Parathyroid adenoma (tissue), 2 donors: Measurements from ENCODE around the gene KNG1.
"Not testable (repeated sequence)": the region's sequence is repeated elsewhere in the genome, so short reads cannot be mapped to it uniquely, and the experiment has no call there.

ENCODE experiments used
- H2AFZ ChIP-seq: fragments of 300-600 bp; sonication (generic); one replicate; pipeline ENCODE4 v1.7.0; 2017; ENCODE audit warnings: antibody characterized with exemption, mild to moderate bottlenecking
- H3K27ac ChIP-seq: fragments of 300-600 bp; sonication (generic); one replicate; pipeline ENCODE4 v1.7.0; 2017
- H3K27me3 ChIP-seq: fragments of 300-600 bp; sonication (generic); one replicate; pipeline ENCODE4 v1.7.0; 2017; ENCODE audit warnings: low read length; ENCODE audit not compliant: control insufficient read depth, insufficient read depth
- H3K36me3 ChIP-seq: fragments of 300-600 bp; sonication (generic); one replicate; pipeline ENCODE4 v1.7.0; 2017; ENCODE audit warnings: low read length; ENCODE audit not compliant: control insufficient read depth, insufficient read depth
- H3K4me1 ChIP-seq: fragments of 300-600 bp; sonication (generic); one replicate; pipeline ENCODE4 v1.7.0; 2017; ENCODE audit warnings: control low read depth
- H3K4me2 ChIP-seq: fragments of 300-600 bp; sonication (generic); one replicate; pipeline ENCODE4 v1.7.0; 2017; ENCODE audit warnings: low read length
- H3K4me3 ChIP-seq: fragments of 300-600 bp; sonication (generic); one replicate; pipeline ENCODE4 v1.7.0; 2017; ENCODE audit warnings: low read depth, low read length
- H3K79me2 ChIP-seq: fragments of 300-600 bp; sonication (generic); one replicate; pipeline ENCODE4 v1.7.0; 2017; ENCODE audit warnings: control low read depth
- H3K9ac ChIP-seq: fragments of 300-600 bp; sonication (generic); one replicate; pipeline ENCODE4 v1.7.0; 2017; ENCODE audit warnings: mild to moderate bottlenecking
- H3K9me3 ChIP-seq: fragments of 300-600 bp; sonication (generic); one replicate; pipeline ENCODE4 v1.7.0; 2017; ENCODE audit warnings: low read length; ENCODE audit not compliant: control insufficient read depth
- TF ChIP-seq, protein P1 (sequence below): fragments of 300-600 bp; sonication (generic); IDR thresholded peaks from one replicate; pipeline ENCODE4 v1.7.0; 2017; ENCODE audit warnings: antibody characterized with exemption, mild to moderate bottlenecking
- donor health status: primary hyperparathyroidism.

The KNG1 gene

DNA sequence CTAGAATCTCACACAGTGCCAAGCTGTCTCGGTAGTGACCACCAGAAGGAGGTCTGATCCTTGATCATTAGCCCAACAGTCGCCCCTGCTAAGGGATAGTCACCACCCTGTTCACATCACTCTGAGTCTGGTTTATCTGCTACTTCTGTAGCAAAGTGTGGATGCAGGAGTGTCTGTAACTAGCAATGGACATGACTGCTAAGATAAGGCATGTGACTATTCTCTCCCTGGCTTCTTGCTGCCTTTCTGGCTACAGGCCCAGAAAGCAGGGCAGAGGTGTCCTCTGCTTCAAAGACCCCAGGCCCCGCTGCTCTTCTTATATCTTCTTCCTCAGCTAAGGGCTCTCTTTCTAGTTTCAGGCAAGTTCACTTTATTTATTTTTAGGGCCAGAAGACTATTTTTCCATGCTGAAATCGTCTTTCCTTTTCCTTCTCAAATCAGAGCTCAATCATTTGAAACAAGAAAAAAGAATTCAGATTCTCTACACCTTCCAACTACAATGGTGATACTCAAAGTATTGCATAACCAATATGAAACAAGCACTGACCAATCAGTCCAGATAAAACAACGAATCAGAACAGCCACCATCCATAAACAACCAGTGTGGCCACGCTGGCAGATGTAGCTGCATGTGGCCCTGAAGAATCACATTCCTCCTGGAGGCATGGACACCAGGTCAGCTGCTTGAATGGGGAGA is 8.0 kb upstream of the KNG1 start:
- Histone ChIP-seq H3K27ac (no peak overlapping the region), H3K9ac (no peak overlapping the region), H3K9me3 (no peaks in the 10 kb centered on the region), H3K4me2 (no peak overlapping the region), H3K4me1 (no peaks in the 10 kb centered on the region), H3K36me3 (no peaks in the 10 kb centered on the region), H3K27me3 (no peaks in the 10 kb centered on the region), H2AFZ (no peak overlapping the region), H3K79me2 (no peaks in the 10 kb centered on the region), H3K4me3 (no peak overlapping the region)
- TF ChIP-seq, protein P1, sequence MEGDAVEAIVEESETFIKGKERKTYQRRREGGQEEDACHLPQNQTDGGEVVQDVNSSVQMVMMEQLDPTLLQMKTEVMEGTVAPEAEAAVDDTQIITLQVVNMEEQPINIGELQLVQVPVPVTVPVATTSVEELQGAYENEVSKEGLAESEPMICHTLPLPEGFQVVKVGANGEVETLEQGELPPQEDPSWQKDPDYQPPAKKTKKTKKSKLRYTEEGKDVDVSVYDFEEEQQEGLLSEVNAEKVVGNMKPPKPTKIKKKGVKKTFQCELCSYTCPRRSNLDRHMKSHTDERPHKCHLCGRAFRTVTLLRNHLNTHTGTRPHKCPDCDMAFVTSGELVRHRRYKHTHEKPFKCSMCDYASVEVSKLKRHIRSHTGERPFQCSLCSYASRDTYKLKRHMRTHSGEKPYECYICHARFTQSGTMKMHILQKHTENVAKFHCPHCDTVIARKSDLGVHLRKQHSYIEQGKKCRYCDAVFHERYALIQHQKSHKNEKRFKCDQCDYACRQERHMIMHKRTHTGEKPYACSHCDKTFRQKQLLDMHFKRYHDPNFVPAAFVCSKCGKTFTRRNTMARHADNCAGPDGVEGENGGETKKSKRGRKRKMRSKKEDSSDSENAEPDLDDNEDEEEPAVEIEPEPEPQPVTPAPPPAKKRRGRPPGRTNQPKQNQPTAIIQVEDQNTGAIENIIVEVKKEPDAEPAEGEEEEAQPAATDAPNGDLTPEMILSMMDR, result no peak

DNA sequence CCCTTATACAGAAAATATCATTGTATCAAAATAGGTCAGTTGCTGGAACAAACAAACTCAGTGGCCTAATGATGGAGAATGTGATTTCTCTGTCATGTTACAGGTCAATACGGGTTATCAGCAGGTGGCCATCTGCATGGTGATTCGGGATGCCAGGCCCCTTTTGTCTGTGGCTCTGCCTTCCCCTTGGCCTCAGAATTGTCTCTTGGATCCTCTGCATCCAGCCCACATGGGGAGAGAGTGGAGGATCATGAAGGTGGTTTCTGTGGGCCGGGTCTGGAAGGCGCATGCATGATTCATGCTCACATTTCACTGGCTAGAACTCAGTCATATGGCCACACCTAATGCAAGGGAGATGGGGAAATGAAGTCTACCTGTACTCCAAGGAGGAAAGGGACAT is 6.5 kb upstream of the KNG1 start:
- H3K9me3 ChIP-seq, H3K79me2 ChIP-seq, H3K4me1 ChIP-seq, H3K27me3 ChIP-seq, H3K36me3 ChIP-seq, H3K9ac ChIP-seq, H2AFZ ChIP-seq, H3K27ac ChIP-seq, H3K4me2 ChIP-seq, H3K4me3 ChIP-seq: not testable (repeated sequence)

DNA sequence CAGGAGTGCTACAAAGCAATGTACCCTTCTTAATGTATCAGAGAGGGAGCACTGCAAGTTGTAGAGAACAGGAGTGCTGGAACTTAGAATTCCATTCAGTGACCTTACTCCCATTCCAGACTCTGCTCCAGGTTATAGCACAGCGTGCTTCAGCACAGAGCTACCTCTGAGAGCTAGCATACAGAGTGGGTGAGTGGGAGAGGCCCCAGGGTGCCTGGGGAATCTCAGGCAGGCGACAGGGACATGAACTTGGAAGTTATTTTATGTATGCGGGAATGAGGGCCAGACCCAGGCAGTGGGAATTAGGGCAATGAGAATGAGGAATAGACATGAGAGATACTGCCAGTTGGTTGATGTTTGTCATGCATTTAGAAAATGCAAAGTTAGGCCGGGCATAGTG is 3.7 kb upstream of the KNG1 start:
- no peaks in the 10 kb centered on the region for H3K4me1 ChIP-seq
- H3K27me3 ChIP-seq, result no peaks in the 10 kb centered on the region
- no peaks in the 10 kb centered on the region for H3K79me2 ChIP-seq
- no peaks in the 10 kb centered on the region for H3K36me3 ChIP-seq
- no peak overlapping the region for H3K27ac ChIP-seq
- no peak overlapping the region for H2AFZ ChIP-seq
- TF ChIP-seq, protein P1, result no peak
- no peak overlapping the region for H3K4me3 ChIP-seq
- no peaks in the 10 kb centered on the region for H3K9me3 ChIP-seq
- no peak overlapping the region for H3K9ac ChIP-seq
- H3K4me2 ChIP-seq, result no peak overlapping the region

DNA sequence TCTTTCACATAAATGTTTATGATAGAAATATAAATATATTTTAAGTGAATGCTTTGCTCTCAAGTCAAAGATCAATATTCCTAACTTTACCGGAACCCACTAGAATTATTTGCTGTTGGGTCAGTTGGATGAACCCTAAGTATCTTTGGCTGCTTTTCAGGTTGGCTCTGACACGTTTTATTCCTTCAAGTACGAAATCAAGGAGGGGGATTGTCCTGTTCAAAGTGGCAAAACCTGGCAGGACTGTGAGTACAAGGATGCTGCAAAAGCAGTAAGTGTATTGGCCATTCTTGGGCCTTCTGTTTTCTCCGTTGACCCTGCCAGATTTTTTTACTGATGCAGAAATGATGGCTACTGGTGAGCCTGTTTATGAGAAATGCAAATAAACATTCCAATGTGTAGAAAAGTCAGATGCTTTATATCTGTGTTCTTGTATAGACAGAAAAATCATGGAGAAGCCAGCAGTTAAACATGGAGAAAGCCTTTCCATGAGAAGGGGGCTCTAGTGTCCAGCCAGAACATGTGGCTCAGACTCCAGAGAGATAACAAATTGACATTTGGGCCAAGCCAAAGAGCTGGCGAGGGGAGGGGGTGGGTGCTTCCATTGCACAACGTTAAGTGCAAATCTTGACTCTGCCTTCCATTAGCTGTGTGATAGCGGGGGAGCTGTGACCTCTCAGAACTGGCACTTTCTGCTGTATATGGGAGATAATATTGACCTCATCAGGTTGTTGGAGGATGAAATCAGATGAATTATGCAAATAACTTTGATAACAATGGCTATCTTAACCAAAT is 3.0 kb downstream of the KNG1 start:
- no peaks in the 10 kb centered on the region for H3K27me3 ChIP-seq
- no peak overlapping the region for H2AFZ ChIP-seq

DNA sequence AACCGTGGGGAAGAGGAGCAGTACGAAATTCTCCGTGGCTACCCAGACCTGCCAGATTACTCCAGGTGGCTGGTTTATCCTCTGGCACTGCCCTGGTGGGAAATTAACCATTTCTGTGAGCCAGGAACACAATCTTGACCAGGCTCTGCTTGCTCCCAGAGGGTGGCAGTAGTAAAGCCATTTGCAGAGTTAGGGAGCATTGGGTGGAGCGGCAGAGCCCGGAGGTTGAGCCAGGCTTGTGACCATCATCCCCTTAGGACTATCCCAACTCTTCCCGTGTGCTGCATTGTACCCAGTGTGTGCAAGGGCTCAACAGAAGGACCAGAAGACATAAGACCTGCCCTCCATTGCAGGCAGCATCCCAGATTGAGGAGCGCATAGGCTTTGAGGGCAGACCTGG is 5.3 kb downstream of the KNG1 start:
- Histone ChIP-seq H3K36me3 (no peaks in the 10 kb centered on the region), H3K4me1 (no peaks in the 10 kb centered on the region), H3K27ac (no peak overlapping the region), H3K79me2 (no peaks in the 10 kb centered on the region), H3K9me3 (no peaks in the 10 kb centered on the region), H3K4me3 (no peak overlapping the region), H3K4me2 (no peak overlapping the region), H3K9ac (no peak overlapping the region), H2AFZ (peak overlapping the region; percentile 53), H3K27me3 (no peaks in the 10 kb centered on the region)
- TF ChIP-seq, protein P1, result no peak

More for the DNA sequence above, 3.0 kb downstream of the KNG1 start:
- Histone ChIP-seq H3K9ac (no peak overlapping the region), H3K27ac (no peak overlapping the region), H3K4me2 (no peak overlapping the region), H3K4me1 (no peaks in the 10 kb centered on the region), H3K4me3 (no peak overlapping the region), H3K79me2 (no peaks in the 10 kb centered on the region), H3K9me3 (no peaks in the 10 kb centered on the region), H3K36me3 (no peaks in the 10 kb centered on the region)
- TF ChIP-seq, protein P1, result no peak
